Measurements from ENCODE around the gene BRWD1. TPM values are rescaled to one million over a fixed set of nuclear protein-coding genes. Genes with fewer than 3 reads are reported as not detected.

Gene BRWD1
- total and polyA plus RNA-seq, 2 of the 8 experiments (the other 6 are each of a cell fraction or from before 2014, with no cell fraction given), result 9.3 to 45.2 TPM

DNA sequence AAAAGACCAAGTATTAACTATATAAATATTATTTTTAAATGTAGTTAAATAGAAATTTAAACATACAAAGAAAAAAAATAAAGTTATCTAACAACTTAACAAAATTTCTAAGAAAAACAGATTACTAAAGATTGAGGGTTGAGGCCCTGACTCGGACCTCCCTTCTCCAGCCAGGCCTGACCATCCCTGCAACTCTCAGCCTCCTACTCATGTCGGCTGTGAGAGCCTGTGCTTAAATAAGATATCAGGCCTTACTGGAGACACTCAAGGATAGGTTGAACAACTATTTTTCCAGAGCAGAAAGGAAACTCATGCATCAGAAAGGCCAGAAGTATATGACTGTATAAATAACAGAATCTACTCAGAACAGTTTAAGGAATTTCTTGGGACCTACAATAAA, 97.1 kb downstream of the BRWD1 start:
- no peak overlapping the region for H2AK5ac ChIP-seq (ENCODE audit: low read depth, low read length)
- no peak overlapping the region for H3K27ac ChIP-seq (ENCODE audit: low read depth, low read length)
- no peak overlapping the region for H2BK15ac ChIP-seq (ENCODE audit: low read length)
- peaks cover 0 to 71% (median 17%) of the 10 kb centered on the region in 4 experiments; a peak in 7 of 8 replicates for H3K36me3 ChIP-seq (ENCODE audit: control insufficient read depth in 2 of 4, insufficient read depth in 4 of 4, low read length in 3 of 4)
- no peak overlapping the region for H4K91ac ChIP-seq (replicated peaks; ENCODE audit: insufficient read length, low read length)
- H2AFZ ChIP-seq (ENCODE audit: low read length), result no peak overlapping the region
- no peak overlapping the region for H3K9ac ChIP-seq (replicated peaks in 1 of 4; ENCODE audit: extremely low read depth in 1 of 4, low read depth in 3 of 4, low read length in 3 of 4)
- H3K4me2 ChIP-seq (ENCODE audit: insufficient read depth in 1 of 2, low read depth in 2 of 2, low read length in 2 of 2), result no peak overlapping the region
- no peak for DNase-seq (ENCODE audit: low read depth in 1 of 2, low spot score in 2 of 2)
- H3K9me3 ChIP-seq (ENCODE audit: insufficient read depth in 2 of 2, low read depth in 1 of 2, low read length in 1 of 2), result no peaks in the 10 kb centered on the region
- H3K4ac ChIP-seq (replicated peaks; ENCODE audit: insufficient read length, low read depth, low read length), result no peak overlapping the region
- no peak overlapping the region for H3K14ac ChIP-seq (ENCODE audit: insufficient read length)
- H3K27me3 ChIP-seq (replicated peaks in 1 of 4; ENCODE audit: control insufficient read depth in 3 of 4, extremely low read depth in 1 of 4, insufficient read depth in 3 of 4, low read length in 3 of 4), result no peaks in the 10 kb centered on the region
- H3K4me1 ChIP-seq (replicated peaks in 1 of 4; ENCODE audit: control insufficient read depth in 3 of 4, insufficient read depth in 4 of 4, low read length in 3 of 4), result no peaks in the 10 kb centered on the region
- no peak overlapping the region for H2BK5ac ChIP-seq (ENCODE audit: low read depth, low read length)
- H3K23me2 ChIP-seq (ENCODE audit: low read depth, low read length), result no peaks in the 10 kb centered on the region
- H2BK20ac ChIP-seq (ENCODE audit: low read length), result no peak overlapping the region
- H4K5ac ChIP-seq (ENCODE audit: insufficient read length, low read depth, low read length), result no peak overlapping the region
- no peak overlapping the region for H3K56ac ChIP-seq (replicated peaks; ENCODE audit: insufficient read length, low read depth, low read length)
- H4K20me1 ChIP-seq (replicated peaks in 1 of 2; ENCODE audit: control insufficient read depth in 1 of 2, insufficient read depth in 2 of 2, low read length in 2 of 2), result no peaks in the 10 kb centered on the region
- no peak for TF ChIP-seq RBBP5 (IDR thresholded peaks at IDR 0.05; ENCODE audit: borderline replicate concordance, low read depth, low read length)
- no peak for TF ChIP-seq CTBP2 (IDR thresholded peaks at IDR 0.05; ENCODE audit: borderline replicate concordance, insufficient read depth, insufficient read length, low read length)
- TF ChIP-seq EZH2 (IDR thresholded peaks at IDR 0.05; ENCODE audit: low read depth, low read length, severe bottlenecking), result no peak
- TF ChIP-seq, protein P1, sequence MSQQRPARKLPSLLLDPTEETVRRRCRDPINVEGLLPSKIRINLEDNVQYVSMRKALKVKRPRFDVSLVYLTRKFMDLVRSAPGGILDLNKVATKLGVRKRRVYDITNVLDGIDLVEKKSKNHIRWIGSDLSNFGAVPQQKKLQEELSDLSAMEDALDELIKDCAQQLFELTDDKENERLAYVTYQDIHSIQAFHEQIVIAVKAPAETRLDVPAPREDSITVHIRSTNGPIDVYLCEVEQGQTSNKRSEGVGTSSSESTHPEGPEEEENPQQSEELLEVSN (IDR thresholded peaks at IDR 0.05), result no peak
- TF ChIP-seq TAF7 (optimal IDR thresholded peaks at IDR 0.05; ENCODE audit: borderline replicate concordance, low read depth, low read length), result no peak
- no peak for TF ChIP-seq SP1 (IDR thresholded peaks at IDR 0.05; ENCODE audit: low read depth, low read length)
- TF ChIP-seq POLR2AphosphoS5 (IDR thresholded peaks at IDR 0.05; ENCODE audit: low read depth, low read length), result no peak
- no peak for TF ChIP-seq POLR2A (IDR thresholded peaks at IDR 0.05; ENCODE audit: control extremely low read depth in 1 of 2, low read depth in 2 of 2, low read length in 2 of 2)
- TF ChIP-seq BACH1 (IDR thresholded peaks at IDR 0.05; ENCODE audit: low read length), result no peak
- TF ChIP-seq SP4 (IDR thresholded peaks at IDR 0.05; ENCODE audit: low read length), result no peak
- TF ChIP-seq PHF8 (conservative IDR thresholded peaks at IDR 0.05; ENCODE audit: low read depth, low read length), result no peak
- TF ChIP-seq ASH2L (IDR thresholded peaks at IDR 0.05; ENCODE audit: low read length), result no peak
- no peak for TF ChIP-seq SIRT6 (IDR thresholded peaks at IDR 0.05; ENCODE audit: low read length)
- TF ChIP-seq SAP30 (IDR thresholded peaks at IDR 0.05; ENCODE audit: insufficient read depth, insufficient replicate concordance, low read length), result no peak
- TF ChIP-seq KDM1A (IDR thresholded peaks at IDR 0.05; ENCODE audit: borderline replicate concordance, low read length), result no peak
- H3K79me2 ChIP-seq (ENCODE audit: control insufficient read depth in 1 of 2, insufficient read depth in 2 of 2, low read length in 2 of 2), result no peaks in the 10 kb centered on the region
- H2BK120ac ChIP-seq (replicated peaks; ENCODE audit: low read depth, low read length), result no peak overlapping the region
- no peak overlapping the region for H3K18ac ChIP-seq (ENCODE audit: extremely low read depth, low read length)
- WGBS, 2 experiments (ENCODE audit: extremely low coverage in 1 of 2, insufficient coverage in 1 of 2, insufficient read length in 1 of 2, insufficient replicate concordance in 2 of 2, low coverage in 1 of 2, low lambda C conversion rate in 2 of 2, missing lambda C conversion rate in 1 of 2), result 83% methylated on average over 2 of the region's 2 CpGs; no CpG with 5 or more reads in 1 of the 2 experiments
- no peak overlapping the region for H3K23ac ChIP-seq (ENCODE audit: insufficient read length)
- no peaks in the 10 kb centered on the region for H3K79me1 ChIP-seq (ENCODE audit: low read depth, low read length)
- H3K4me3 ChIP-seq (ENCODE audit: extremely low read depth in 1 of 4, insufficient read depth in 2 of 4, low read depth in 3 of 4, low read length in 4 of 4), result no peak overlapping the region
- ChIA-PET CTCF (ENCODE audit: partially characterized antibody) (no interaction called here), POLR2A (ENCODE audit: partially characterized antibody) (no interaction called here)
- no peak for FAIRE-seq
- no peak overlapping the region for H2BK12ac ChIP-seq (ENCODE audit: low read depth, low read length)
- no peak overlapping the region for H4K8ac ChIP-seq (ENCODE audit: extremely low read depth, insufficient read depth, low read length)

Data from H1 (cell line).